Activated CD8-positive, alpha-beta T cell treated with anti-CD3 and anti-CD28 coated beads for 36 hours (primary cell): Measurements from ENCODE around the gene RNASE4. TPM values are rescaled to one million over a fixed set of nuclear protein-coding genes. Genes with fewer than 3 reads are reported as not detected.

Experiments
- ATAC-seq: fragments of 200-7000 bp; cut with Tn5 transposase; one replicate; pipeline ENCODE4 v1.10.0; 2021; ENCODE audit warnings: mild to moderate bottlenecking, moderate library complexity
- CTCF ChIA-PET: fragments of 350-600 bp; sonication (Branson Sonifier 250); formaldehyde crosslinking; loops from one replicate; lab custom pipeline; 2021; ENCODE audit warnings: antibody characterized with exemption; lab: Charles Lee
- POLR2A ChIA-PET: fragments of 350-600 bp; sonication (Branson Sonifier 250); formaldehyde crosslinking; loops from one replicate; lab custom pipeline; 2021; ENCODE audit warnings: antibody characterized with exemption; lab: Charles Lee
- DNase-seq: peaks from one replicate; pipeline ENCODE4 v3.0.0-alpha.2; 2020
- H3K27ac Mint-ChIP-seq: one replicate; pipeline ENCODE4 v1.8.0; 2021; ENCODE audit warnings: mild to moderate bottlenecking, mixed read lengths
- H3K27me3 Mint-ChIP-seq: one replicate; pipeline ENCODE4 v1.8.0; 2021; ENCODE audit warnings: mixed read lengths
- H3K36me3 Mint-ChIP-seq: one replicate; pipeline ENCODE4 v1.8.0; 2021; ENCODE audit warnings: low read depth, mixed read lengths
- H3K4me1 Mint-ChIP-seq: one replicate; pipeline ENCODE4 v1.8.0; 2021; ENCODE audit warnings: low read depth, mixed read lengths
- H3K4me3 Mint-ChIP-seq: one replicate; pipeline ENCODE4 v1.8.0; 2021; ENCODE audit warnings: mild to moderate bottlenecking, moderate library complexity, mixed read lengths
- H3K9me3 Mint-ChIP-seq: one replicate; pipeline ENCODE4 v1.8.0; 2021; ENCODE audit warnings: mixed read lengths
- CTCF ChIP-seq: fragments of 200-600 bp; IDR thresholded peaks from one replicate; pipeline ENCODE4 v1.8.0; 2022; ENCODE audit warnings: antibody characterized with exemption, mild to moderate bottlenecking
- intact Hi-C: fragments of 100-400 bp; cut with micrococcal nuclease; formaldehyde crosslinking; loops from one replicate; pipeline ENCODE4 v1.10.0; 2022
- total RNA-seq, 2 experiments: library from RNA; stranded (reverse); gene quantifications; one replicate each; pipeline ENCODE4 v1.2.3, GENCODE V29; 2021

RNASE4 gene
- total RNA-seq, 2 experiments from 2014 or later, result 1.0 to 1.1 TPM

- ChIA-PET CTCF (interaction anchor here (0.6 to 9.2 kb wide), 9 partner anchors 10 to 216 kb away, joined by 3 to 69 read pairs (median 6); partner anchors contain the start of genes ANG and RNASE4), POLR2A (interaction anchor here (1.1 to 1.2 kb wide), 2 partner anchors 24 to 26 kb away, joined by 3 to 4 read pairs; no protein-coding TSS in a partner anchor)
- peak; percentile 38 for TF ChIP-seq CTCF
- Mint-ChIP-seq H3K36me3 (no peaks in the 10 kb centered on the region), H3K27me3 (peaks cover 46% of the 10 kb centered on the region), H3K9me3 (no peaks in the 10 kb centered on the region), H3K27ac (no peak overlapping the region), H3K4me3 (no peak overlapping the region), H3K4me1 (peaks cover 23% of the 10 kb centered on the region)
- ATAC-seq (peak; percentile 53), DNase-seq (peak; percentile 48)
- intact Hi-C loops, result no loop called here
These were observed 26.8 kb upstream of the RNASE4 start for GRCh38 chr14:20657216-20658211.

GRCh38 chr14:20658246-20658645, 26.1 kb upstream of the RNASE4 start:
- ChIA-PET CTCF (interaction anchor here (1.0 to 9.2 kb wide), 5 partner anchors 11 to 48 kb away, joined by 4 to 69 read pairs (median 9); partner anchors contain the start of gene RNASE4), POLR2A (interaction anchor here (1.1 to 1.2 kb wide), 2 partner anchors 23 to 25 kb away, joined by 3 to 4 read pairs; no protein-coding TSS in a partner anchor)
- H3K36me3 Mint-ChIP-seq, result no peaks in the 10 kb centered on the region
- TF ChIP-seq CTCF, result no peak
- H3K4me3 Mint-ChIP-seq, result no peak overlapping the region
- DNase-seq, result no peak
- no peaks in the 10 kb centered on the region for H3K9me3 Mint-ChIP-seq
- H3K27me3 Mint-ChIP-seq, result peaks cover 44% of the 10 kb centered on the region
- intact Hi-C loops, result no loop called here
- H3K4me1 Mint-ChIP-seq, result peaks cover 22% of the 10 kb centered on the region
- ATAC-seq, result no peak
- no peak overlapping the region for H3K27ac Mint-ChIP-seq

- ChIA-PET CTCF (interaction anchor here (1.1 to 9.2 kb wide), 4 partner anchors 22 to 244 kb away, joined by 4 to 69 read pairs (median 31); partner anchors contain the start of gene RNASE4), POLR2A (interaction anchor here (0.7 kb wide), 1 partner anchor 23 kb away, joined by 3 read pairs; no protein-coding TSS in a partner anchor)
- peaks cover 14% of the 10 kb centered on the region for H3K4me1 Mint-ChIP-seq
- DNase-seq (no peak), ATAC-seq (no peak)
- no peak overlapping the region for H3K27ac Mint-ChIP-seq
- TF ChIP-seq CTCF, result no peak
- H3K27me3 Mint-ChIP-seq, result peaks cover 36% of the 10 kb centered on the region
- no peaks in the 10 kb centered on the region for H3K36me3 Mint-ChIP-seq
- H3K4me3 Mint-ChIP-seq, result no peak overlapping the region
- intact Hi-C loops, result no loop called here
- no peaks in the 10 kb centered on the region for H3K9me3 Mint-ChIP-seq
These were observed 25.0 kb upstream of the RNASE4 start for GRCh38 chr14:20659336-20659735.

- ATAC-seq, result no peak
These were observed 24.5 kb upstream of the RNASE4 start for GRCh38 chr14:20659813-20660395.

More at GRCh38 chr14:20659813-20660395, 24.5 kb upstream of the RNASE4 start:
- CTCF ChIA-PET, result interaction anchor here (1.1 to 9.2 kb wide), 4 partner anchors 22 to 244 kb away, joined by 4 to 69 read pairs (median 31); partner anchors contain the start of gene RNASE4
- H3K9me3 Mint-ChIP-seq, result no peaks in the 10 kb centered on the region
- no peak overlapping the region for H3K4me3 Mint-ChIP-seq
- intact Hi-C loops, result no loop called here
- H3K36me3 Mint-ChIP-seq, result no peaks in the 10 kb centered on the region
- H3K4me1 Mint-ChIP-seq, result peaks cover 13% of the 10 kb centered on the region
- no peak for TF ChIP-seq CTCF
- POLR2A ChIA-PET, result interaction anchor here (0.7 kb wide), 1 partner anchor 23 kb away, joined by 3 read pairs; no protein-coding TSS in a partner anchor
- no peak for DNase-seq
- no peak overlapping the region for H3K27ac Mint-ChIP-seq
- peaks cover 34% of the 10 kb centered on the region for H3K27me3 Mint-ChIP-seq
